PC-9 (cell line): ENCODE measurements around the gene EYA3. TPM values are rescaled to one million over a fixed set of nuclear protein-coding genes. Genes with fewer than 3 reads are reported as not detected.

Experiments
- BruUV-seq: library from RNA; stranded (reverse); fragments of 400-500 nt; replicated peaks from 2 replicates; lab custom pipeline; 2021; lab: Mats Ljungman, UMichigan
- CTCF ChIA-PET: fragments of 300-600 bp; sonication (Branson Sonifier 250); formaldehyde crosslinking; loops from one replicate; lab custom pipeline; 2022; ENCODE audit warnings: antibody characterized with exemption; lab: Charles Lee
- POLR2A ChIA-PET: fragments of 300-600 bp; sonication (Branson Sonifier 250); formaldehyde crosslinking; loops from one replicate; lab custom pipeline; 2022; ENCODE audit warnings: antibody characterized with exemption; ENCODE audit not compliant: unreplicated experiment; lab: Charles Lee
- DNase-seq, 2 experiments: peaks; one replicate each; pipeline versions ENCODE4 v3.0.0 to v3.0.0-alpha.2; 2015 to 2022; ENCODE audit warnings: mixed read lengths in 1 of 2
- H2AFZ ChIP-seq: fragments of 200-600 bp; sonication (generic); 2 replicates; pipeline ENCODE4 v1.8.1; 2017; ENCODE audit warnings: antibody characterized with exemption
- H3F3A ChIP-seq: fragments of 200-600 bp; sonication (generic); 2 replicates; pipeline ENCODE4 v1.8.1; 2017; ENCODE audit warnings: antibody characterized with exemption, mild to moderate bottlenecking, low read depth; ENCODE audit not compliant: insufficient read depth
- H3K27ac ChIP-seq: fragments of 200-600 bp; sonication (generic); 2 replicates; pipeline ENCODE4 v1.6.1; 2016; ENCODE audit warnings: mixed run types
- H3K27me3 ChIP-seq: fragments of 200-600 bp; sonication (generic); 2 replicates; pipeline ENCODE4 v1.6.1; 2016; ENCODE audit warnings: low read depth, mixed run types; ENCODE audit not compliant: insufficient read depth
- H3K36me3 ChIP-seq: fragments of 200-600 bp; sonication (generic); 2 replicates; pipeline ENCODE4 v1.6.1; 2016; ENCODE audit warnings: low read depth, mixed run types
- H3K4me1 ChIP-seq: fragments of 200-600 bp; sonication (generic); replicated peaks from 2 replicates; pipeline ENCODE4 v1.6.1; 2016; ENCODE audit warnings: mixed run types; ENCODE audit not compliant: insufficient read depth
- H3K4me2 ChIP-seq: fragments of 200-600 bp; sonication (generic); 2 replicates; pipeline ENCODE4 v1.6.1; 2017; ENCODE audit warnings: mixed run types
- H3K4me3 ChIP-seq: fragments of 200-600 bp; sonication (generic); 2 replicates; pipeline ENCODE4 v1.6.1; 2016; ENCODE audit warnings: mixed run types
- H3K79me2 ChIP-seq: fragments of 200-600 bp; sonication (generic); 2 replicates; pipeline ENCODE4 v1.6.1; 2017; ENCODE audit warnings: low read depth, mixed run types
- H3K9me2 ChIP-seq: fragments of 200-600 bp; sonication (generic); 2 replicates; pipeline ENCODE4 v1.8.1; 2017; ENCODE audit warnings: mild to moderate bottlenecking; ENCODE audit not compliant: insufficient read depth
- H3K9me3 ChIP-seq: fragments of 200-600 bp; sonication (generic); 2 replicates; pipeline ENCODE4 v1.8.1; 2016; ENCODE audit warnings: low read depth; ENCODE audit not compliant: insufficient read depth
- H4K20me1 ChIP-seq: fragments of 200-600 bp; sonication (generic); 2 replicates; pipeline ENCODE4 v1.8.1; 2017; ENCODE audit not compliant: insufficient read depth
- CTCF ChIP-seq: fragments of 200-600 bp; sonication (generic); conservative IDR thresholded peaks from 2 replicates; pipeline ENCODE4 v1.6.1; 2017; ENCODE audit warnings: mixed run types, antibody characterized with exemption, mild to moderate bottlenecking, moderate library complexity
- EZH2 ChIP-seq: fragments of 200-600 bp; sonication (generic); IDR thresholded peaks from 2 replicates; pipeline ENCODE4 v1.8.0; 2017; ENCODE audit warnings: antibody characterized with exemption, low read depth
- intact Hi-C: fragments of 100-400 bp; cut with micrococcal nuclease; formaldehyde crosslinking; loops from one replicate; pipeline ENCODE4 v1.10.0; 2022; ENCODE audit not compliant: unreplicated experiment
- total RNA-seq: library from RNA; stranded (reverse); gene quantifications from 2 replicates; pipeline ENCODE4 v1.2.3, GENCODE V29; 2021

EYA3 gene
- total RNA-seq, 1 experiment from 2014 or later = 19.0 TPM

GRCh38 chr1:27992276-27992675 is 96.1 kb downstream of the EYA3 start:
- BruUV-seq = no TSS peak
- no peaks in the 10 kb centered on the region for H3K9me3 ChIP-seq
- H3K79me2 ChIP-seq = no peaks in the 10 kb centered on the region
- no peaks in the 10 kb centered on the region for H4K20me1 ChIP-seq
- H3K4me3 ChIP-seq = no peak overlapping the region
- no peaks in the 10 kb centered on the region for H3K27me3 ChIP-seq
- POLR2A ChIA-PET = no interaction called here
- H3K4me2 ChIP-seq = no peak overlapping the region
- TF ChIP-seq CTCF = no peak
- no peak for TF ChIP-seq EZH2
- H3K4me1 ChIP-seq = no peaks in the 10 kb centered on the region
- H3K36me3 ChIP-seq = no peaks in the 10 kb centered on the region
- CTCF ChIA-PET = no interaction called here
- no peaks in the 10 kb centered on the region for H3K9me2 ChIP-seq
- H3F3A ChIP-seq = no peaks in the 10 kb centered on the region
- no peak for DNase-seq
- no peak overlapping the region for H2AFZ ChIP-seq
- no peak overlapping the region for H3K27ac ChIP-seq
- intact Hi-C loops = loop anchor here (10.0 kb wide), 1 partner anchor 213 kb away; no protein-coding TSS in a partner anchor

- H3K79me2 ChIP-seq = no peaks in the 10 kb centered on the region
- BruUV-seq = no TSS peak
- H3K27ac ChIP-seq = no peak overlapping the region
- TF ChIP-seq CTCF (no peak), EZH2 (no peak)
- no peaks in the 10 kb centered on the region for H3K36me3 ChIP-seq
- ChIA-PET POLR2A (interaction anchor here (0.7 kb wide), 1 partner anchor 230 kb away, joined by 6 read pairs; no protein-coding TSS in a partner anchor), CTCF (no interaction called here)
- no peaks in the 10 kb centered on the region for H3K9me2 ChIP-seq
- H3K4me3 ChIP-seq = no peak overlapping the region
- DNase-seq = no peak
- intact Hi-C loops = loop anchor here (10.0 kb wide), 1 partner anchor 214 kb away; no protein-coding TSS in a partner anchor
- no peak overlapping the region for H3K4me2 ChIP-seq
- no peaks in the 10 kb centered on the region for H4K20me1 ChIP-seq
- H3K4me1 ChIP-seq = no peaks in the 10 kb centered on the region
- no peak overlapping the region for H2AFZ ChIP-seq
- H3K9me3 ChIP-seq = no peaks in the 10 kb centered on the region
- no peaks in the 10 kb centered on the region for H3F3A ChIP-seq
- H3K27me3 ChIP-seq = no peaks in the 10 kb centered on the region
Observed at GRCh38 chr1:27990920-27991537, 97.4 kb downstream of the EYA3 start.

- no peaks in the 10 kb centered on the region for H3K9me2 ChIP-seq
- CTCF ChIA-PET = interaction anchor here (0.6 to 1.5 kb wide), 2 partner anchors 21 to 256 kb away, joined by 3 read pairs; partner anchors contain the start of gene FAM76A
- H3K36me3 ChIP-seq = no peaks in the 10 kb centered on the region
- TF ChIP-seq CTCF (no peak), EZH2 (no peak)
- H3K4me3 ChIP-seq = no peak overlapping the region
- no peak overlapping the region for H2AFZ ChIP-seq
- no peaks in the 10 kb centered on the region for H4K20me1 ChIP-seq
- POLR2A ChIA-PET = interaction anchor here (0.7 kb wide), 1 partner anchor 103 kb away, joined by 5 read pairs; no protein-coding TSS in a partner anchor
- no peak for DNase-seq
- no peaks in the 10 kb centered on the region for H3K79me2 ChIP-seq
- no peaks in the 10 kb centered on the region for H3K9me3 ChIP-seq
- H3F3A ChIP-seq = peaks cover 11% of the 10 kb centered on the region; the same call in 1 of the 2 replicates
- intact Hi-C loops = no loop called here
- no peak overlapping the region for H3K4me2 ChIP-seq
- no TSS peak for BruUV-seq
- H3K27me3 ChIP-seq = no peaks in the 10 kb centered on the region
- H3K4me1 ChIP-seq = no peaks in the 10 kb centered on the region
- H3K27ac ChIP-seq = no peak overlapping the region
Observed at GRCh38 chr1:27981145-27981544, 107.3 kb downstream of the EYA3 start.
